MM.1S (cell line): ENCODE measurements around the gene TGFBI.

Experiments
- DNase-seq: peaks from one replicate; pipeline ENCODE4 v3.0.0-alpha.2; 2015
- H2AFZ ChIP-seq: fragments of 300-600 bp; sonication (generic); 2 replicates; pipeline ENCODE4 v1.6.0; 2016; ENCODE audit warnings: antibody characterized with exemption, low read length
- H3F3A ChIP-seq: fragments of 300-600 bp; sonication (generic); 2 replicates; pipeline ENCODE4 v1.6.1; 2016; ENCODE audit warnings: mild to moderate bottlenecking, antibody characterized with exemption, low read length, moderate library complexity, mixed read lengths; ENCODE audit not compliant: insufficient read depth
- H3K27ac ChIP-seq: fragments of 300-600 bp; sonication (generic); 2 replicates; pipeline ENCODE4 v1.5.1; 2016; ENCODE audit warnings: mild to moderate bottlenecking, low read length
- H3K27me3 ChIP-seq: fragments of 300-600 bp; sonication (generic); replicated peaks from 2 replicates; pipeline ENCODE4 v1.6.0; 2016; ENCODE audit warnings: low read length; ENCODE audit not compliant: insufficient read depth
- H3K36me3 ChIP-seq: fragments of 300-600 bp; sonication (generic); replicated peaks from 2 replicates; pipeline ENCODE4 v1.6.1; 2016; ENCODE audit warnings: mild to moderate bottlenecking, low read length, mixed read lengths; ENCODE audit not compliant: insufficient read depth
- H3K4me1 ChIP-seq: fragments of 300-600 bp; sonication (generic); 2 replicates; pipeline ENCODE4 v1.6.1; 2016; ENCODE audit warnings: low read length, mixed read lengths
- H3K4me2 ChIP-seq: fragments of 300-600 bp; sonication (generic); 2 replicates; pipeline ENCODE4 v1.6.0; 2016; ENCODE audit warnings: low read depth, low read length
- H3K4me3 ChIP-seq: fragments of 300-600 bp; sonication (generic); 2 replicates; pipeline ENCODE4 v1.5.1; 2016; ENCODE audit warnings: low read length, mixed read lengths
- H3K79me2 ChIP-seq: fragments of 300-600 bp; sonication (generic); 2 replicates; pipeline ENCODE4 v1.6.1; 2016; ENCODE audit warnings: mixed run types, low read length, mixed read lengths
- H3K9ac ChIP-seq: fragments of 300-600 bp; sonication (generic); 2 replicates; pipeline ENCODE4 v1.6.1; 2016; ENCODE audit warnings: low read length, mixed read lengths
- H3K9me2 ChIP-seq: fragments of 300-600 bp; sonication (generic); replicated peaks from 2 replicates; pipeline ENCODE4 v1.6.1; 2016; ENCODE audit warnings: mild to moderate bottlenecking, low read length, mixed read lengths; ENCODE audit not compliant: insufficient read depth
- H3K9me3 ChIP-seq: fragments of 300-600 bp; sonication (generic); replicated peaks from 2 replicates; pipeline ENCODE4 v1.6.1; 2016; ENCODE audit warnings: mild to moderate bottlenecking, low read length, mixed read lengths; ENCODE audit not compliant: insufficient read depth
- H4K20me1 ChIP-seq: fragments of 300-600 bp; sonication (generic); 2 replicates; pipeline ENCODE4 v1.6.1; 2016; ENCODE audit warnings: mild to moderate bottlenecking, low read length, moderate library complexity, mixed read lengths; ENCODE audit not compliant: insufficient read depth
- EZH2 ChIP-seq: fragments of 300-600 bp; sonication (generic); optimal IDR thresholded peaks from 2 replicates; pipeline ENCODE3; 2017; ENCODE audit warnings: low read depth, mild to moderate bottlenecking, antibody characterized with exemption, low read length, mixed read lengths
- EZH2phosphoT487 ChIP-seq: fragments of 300-600 bp; sonication (generic); IDR thresholded peaks from 2 replicates; pipeline ENCODE4 v1.6.1; 2018; ENCODE audit warnings: antibody characterized with exemption, low read length
- TF ChIP-seq, protein P1 (sequence below): fragments of 300-600 bp; sonication (generic); IDR thresholded peaks from 2 replicates; pipeline ENCODE4 v1.5.1; 2016; ENCODE audit warnings: antibody characterized with exemption, low read length, mixed read lengths

TGFBI gene

DNA sequence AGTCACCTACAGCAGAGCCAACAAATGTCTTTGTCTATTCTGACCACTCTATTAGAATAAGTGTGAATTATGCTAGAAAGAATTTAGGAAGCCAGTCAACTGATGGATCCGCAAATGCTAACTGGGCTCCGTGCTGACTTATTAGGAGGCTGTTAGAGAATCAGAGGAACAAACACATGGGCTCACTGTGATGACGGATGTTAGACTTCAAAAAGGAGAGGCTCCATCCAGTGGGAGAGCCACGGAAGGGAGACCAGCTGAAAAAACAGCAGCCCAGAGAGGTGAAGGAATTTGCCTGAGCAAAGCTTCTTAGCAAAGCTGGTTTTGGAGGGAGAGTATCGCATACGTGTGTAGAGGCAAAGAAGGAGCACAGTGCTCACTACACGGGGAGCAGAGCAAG, 5.8 kb upstream of the TGFBI start:
- DNase-seq = no peak
- H3K27ac ChIP-seq = no peak overlapping the region
- H3K4me1 ChIP-seq = no peaks in the 10 kb centered on the region
- no peaks in the 10 kb centered on the region for H3F3A ChIP-seq
- H3K4me2 ChIP-seq = no peak overlapping the region
- H4K20me1 ChIP-seq = no peaks in the 10 kb centered on the region
- no peak overlapping the region for H3K4me3 ChIP-seq
- H3K9me2 ChIP-seq = no peaks in the 10 kb centered on the region
- H3K9ac ChIP-seq = no peak overlapping the region
- no peaks in the 10 kb centered on the region for H3K36me3 ChIP-seq
- no peaks in the 10 kb centered on the region for H3K27me3 ChIP-seq
- no peaks in the 10 kb centered on the region for H3K79me2 ChIP-seq
- TF ChIP-seq EZH2phosphoT487 = no peak
- TF ChIP-seq EZH2 = no peak
- TF ChIP-seq, protein P1, sequence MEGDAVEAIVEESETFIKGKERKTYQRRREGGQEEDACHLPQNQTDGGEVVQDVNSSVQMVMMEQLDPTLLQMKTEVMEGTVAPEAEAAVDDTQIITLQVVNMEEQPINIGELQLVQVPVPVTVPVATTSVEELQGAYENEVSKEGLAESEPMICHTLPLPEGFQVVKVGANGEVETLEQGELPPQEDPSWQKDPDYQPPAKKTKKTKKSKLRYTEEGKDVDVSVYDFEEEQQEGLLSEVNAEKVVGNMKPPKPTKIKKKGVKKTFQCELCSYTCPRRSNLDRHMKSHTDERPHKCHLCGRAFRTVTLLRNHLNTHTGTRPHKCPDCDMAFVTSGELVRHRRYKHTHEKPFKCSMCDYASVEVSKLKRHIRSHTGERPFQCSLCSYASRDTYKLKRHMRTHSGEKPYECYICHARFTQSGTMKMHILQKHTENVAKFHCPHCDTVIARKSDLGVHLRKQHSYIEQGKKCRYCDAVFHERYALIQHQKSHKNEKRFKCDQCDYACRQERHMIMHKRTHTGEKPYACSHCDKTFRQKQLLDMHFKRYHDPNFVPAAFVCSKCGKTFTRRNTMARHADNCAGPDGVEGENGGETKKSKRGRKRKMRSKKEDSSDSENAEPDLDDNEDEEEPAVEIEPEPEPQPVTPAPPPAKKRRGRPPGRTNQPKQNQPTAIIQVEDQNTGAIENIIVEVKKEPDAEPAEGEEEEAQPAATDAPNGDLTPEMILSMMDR = no peak
- H2AFZ ChIP-seq = no peak overlapping the region
- H3K9me3 ChIP-seq = no peaks in the 10 kb centered on the region

DNA sequence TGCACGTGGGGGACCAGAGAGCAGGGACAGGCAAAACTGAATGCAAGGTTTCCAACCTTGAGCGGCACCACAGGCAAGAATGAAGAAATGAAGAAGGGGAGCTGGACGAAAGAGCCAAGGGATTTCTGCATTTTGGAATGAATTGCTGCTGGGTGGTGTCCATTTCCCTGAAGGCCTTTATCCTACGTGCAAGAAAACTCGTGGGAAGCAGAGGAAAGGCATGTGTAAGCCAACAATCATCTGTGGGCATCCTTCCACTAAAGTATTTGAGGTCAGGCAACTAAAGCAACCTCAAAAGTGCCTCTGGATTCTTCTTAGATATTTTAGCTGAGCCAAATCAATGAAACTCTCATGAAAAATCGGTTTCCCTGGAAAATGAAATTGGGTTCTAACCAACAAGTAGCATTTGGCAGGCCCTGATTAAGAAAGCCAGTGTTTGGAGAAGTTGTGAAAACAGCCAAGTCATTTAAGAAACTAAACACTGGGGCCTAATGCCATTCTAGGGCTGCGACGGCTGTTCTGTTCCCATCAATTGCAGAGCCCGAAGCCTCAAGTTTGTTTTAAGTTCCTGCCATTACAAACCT, 4.7 kb upstream of the TGFBI start:
- Histone ChIP-seq H3K27me3 (no peaks in the 10 kb centered on the region), H3K9me2 (no peaks in the 10 kb centered on the region), H3F3A (no peaks in the 10 kb centered on the region), H3K27ac (no peak overlapping the region), H4K20me1 (no peaks in the 10 kb centered on the region), H3K4me3 (no peak overlapping the region), H3K4me1 (no peaks in the 10 kb centered on the region), H3K4me2 (no peak overlapping the region), H3K36me3 (no peaks in the 10 kb centered on the region), H3K9me3 (no peaks in the 10 kb centered on the region), H3K9ac (no peak overlapping the region), H2AFZ (no peak overlapping the region), H3K79me2 (no peaks in the 10 kb centered on the region)
- TF ChIP-seq EZH2phosphoT487 (no peak), EZH2 (no peak)
- TF ChIP-seq, protein P1 = no peak
- no peak for DNase-seq

DNA sequence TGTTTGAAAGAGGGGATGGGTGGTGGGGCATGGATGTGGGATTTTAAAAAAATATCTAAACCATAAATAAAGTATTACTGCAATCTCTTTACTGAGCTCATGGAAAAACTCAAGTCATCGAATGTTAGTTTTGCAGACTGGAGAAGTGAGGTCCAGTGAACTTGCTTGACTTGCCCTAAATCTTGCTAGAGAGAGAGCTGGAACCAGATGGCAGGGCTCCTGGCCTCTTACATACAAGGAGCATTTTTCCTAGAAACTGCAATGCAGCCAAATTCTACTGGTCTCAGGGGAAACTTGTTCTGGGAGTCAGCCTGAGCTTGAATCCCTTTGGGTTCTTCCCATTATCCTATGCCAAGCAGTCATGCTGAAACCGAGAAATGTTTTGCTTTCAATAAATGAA, 2.9 kb upstream of the TGFBI start:
- Histone ChIP-seq H2AFZ (no peak overlapping the region), H3K36me3 (no peaks in the 10 kb centered on the region), H3K79me2 (no peaks in the 10 kb centered on the region), H3K27me3 (no peaks in the 10 kb centered on the region), H3K4me2 (no peak overlapping the region), H3K9ac (no peak overlapping the region), H4K20me1 (no peaks in the 10 kb centered on the region), H3K4me1 (no peaks in the 10 kb centered on the region), H3F3A (no peaks in the 10 kb centered on the region), H3K4me3 (no peak overlapping the region), H3K9me2 (no peaks in the 10 kb centered on the region), H3K27ac (no peak overlapping the region), H3K9me3 (no peaks in the 10 kb centered on the region)
- DNase-seq = no peak
- TF ChIP-seq EZH2phosphoT487 (no peak), EZH2 (no peak)
- TF ChIP-seq, protein P1 = no peak
